Stimulated activated effector memory CD8-positive, alpha-beta T cell treated with anti-CD3 and anti-CD28 coated beads, Interleukin-12 subunit alpha, Interleukin-12 subunit beta, amount 100 ng/mL, for 72 hours (primary cell): ENCODE measurements around the gene SYNDIG1.

Experiments
- ATAC-seq: fragments of 150-1000 bp; cut with Tn5 transposase; 2 replicates; pipeline ENCODE4 v1.10.0; 2021
- DNase-seq, 2 donors: peaks; one replicate each; pipeline ENCODE4 v3.0.0; 2021 to 2022; ENCODE audit warnings: low spot score in 2 of 2
- H3K27ac Mint-ChIP-seq: one replicate; pipeline ENCODE4 v1.8.0; 2022; ENCODE audit warnings: mild to moderate bottlenecking, mixed read lengths
- H3K36me3 Mint-ChIP-seq: one replicate; pipeline ENCODE4 v1.8.0; 2022; ENCODE audit warnings: mild to moderate bottlenecking, mixed read lengths
- H3K4me1 Mint-ChIP-seq: one replicate; pipeline ENCODE4 v1.8.0; 2022; ENCODE audit warnings: mixed read lengths
- H3K4me3 Mint-ChIP-seq: one replicate; pipeline ENCODE4 v1.8.0; 2022; ENCODE audit warnings: mild to moderate bottlenecking, mixed read lengths
- H3K9me3 Mint-ChIP-seq: one replicate; pipeline ENCODE4 v1.8.0; 2022; ENCODE audit warnings: mixed read lengths

Gene SYNDIG1

GRCh38 chr20:24478584-24478983 lies 9.2 kb downstream of the SYNDIG1 start:
- Mint-ChIP-seq H3K4me3 (no peak overlapping the region), H3K4me1 (no peaks in the 10 kb centered on the region), H3K36me3 (no peaks in the 10 kb centered on the region), H3K9me3 (no peaks in the 10 kb centered on the region), H3K27ac (no peak overlapping the region)
- ATAC-seq: no peak
- no peak for DNase-seq

GRCh38 chr20:24479106-24479505 lies 9.7 kb downstream of the SYNDIG1 start:
- Mint-ChIP-seq H3K36me3 (no peaks in the 10 kb centered on the region), H3K27ac (no peak overlapping the region), H3K4me1 (no peaks in the 10 kb centered on the region), H3K9me3 (no peaks in the 10 kb centered on the region), H3K4me3 (no peak overlapping the region)
- no peak for ATAC-seq
- DNase-seq: no peak

GRCh38 chr20:24479595-24479994 lies 10.2 kb downstream of the SYNDIG1 start:
- Mint-ChIP-seq H3K27ac (no peak overlapping the region), H3K4me1 (no peaks in the 10 kb centered on the region), H3K4me3 (no peak overlapping the region), H3K9me3 (no peaks in the 10 kb centered on the region), H3K36me3 (no peaks in the 10 kb centered on the region)
- DNase-seq (no peak), ATAC-seq (no peak)

DNA sequence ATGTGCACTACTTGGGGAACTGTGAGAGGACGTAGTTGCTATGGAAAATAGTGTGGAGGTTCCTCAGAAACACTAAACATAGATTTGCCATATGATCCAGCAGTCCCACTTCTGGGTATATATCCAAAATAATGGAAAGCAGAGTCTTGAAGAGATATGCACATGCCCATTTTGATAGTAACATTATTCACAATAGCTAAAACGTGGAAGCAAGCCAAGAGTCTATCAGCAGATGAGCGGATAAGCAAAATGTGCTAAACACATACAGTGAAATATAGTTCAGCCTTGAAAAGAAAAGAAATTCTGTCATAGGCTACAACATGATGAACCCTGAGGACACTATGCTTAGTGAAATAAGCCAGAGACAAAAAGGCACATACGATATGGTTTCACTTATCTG lies 11.1 kb downstream of the SYNDIG1 start:
- DNase-seq (no peak), ATAC-seq (no peak)
- H3K36me3 Mint-ChIP-seq: no peaks in the 10 kb centered on the region
- H3K27ac Mint-ChIP-seq: no peak overlapping the region
- H3K4me3 Mint-ChIP-seq: no peak overlapping the region
- H3K9me3 Mint-ChIP-seq: no peaks in the 10 kb centered on the region
- H3K4me1 Mint-ChIP-seq: no peaks in the 10 kb centered on the region

- H3K9me3 Mint-ChIP-seq: no peaks in the 10 kb centered on the region
- no peak for ATAC-seq
- DNase-seq: no peak
- H3K4me1 Mint-ChIP-seq: no peaks in the 10 kb centered on the region
- H3K4me3 Mint-ChIP-seq: no peak overlapping the region
- no peak overlapping the region for H3K27ac Mint-ChIP-seq
- no peaks in the 10 kb centered on the region for H3K36me3 Mint-ChIP-seq
These were observed 11.7 kb downstream of the SYNDIG1 start for GRCh38 chr20:24481173-24481572.

GRCh38 chr20:24483435-24484080 lies 14.1 kb downstream of the SYNDIG1 start:
- no peak for DNase-seq
- Mint-ChIP-seq H3K4me3 (no peak overlapping the region), H3K27ac (no peak overlapping the region), H3K4me1 (no peaks in the 10 kb centered on the region), H3K9me3 (no peaks in the 10 kb centered on the region), H3K36me3 (no peaks in the 10 kb centered on the region)
- no peak for ATAC-seq

DNA sequence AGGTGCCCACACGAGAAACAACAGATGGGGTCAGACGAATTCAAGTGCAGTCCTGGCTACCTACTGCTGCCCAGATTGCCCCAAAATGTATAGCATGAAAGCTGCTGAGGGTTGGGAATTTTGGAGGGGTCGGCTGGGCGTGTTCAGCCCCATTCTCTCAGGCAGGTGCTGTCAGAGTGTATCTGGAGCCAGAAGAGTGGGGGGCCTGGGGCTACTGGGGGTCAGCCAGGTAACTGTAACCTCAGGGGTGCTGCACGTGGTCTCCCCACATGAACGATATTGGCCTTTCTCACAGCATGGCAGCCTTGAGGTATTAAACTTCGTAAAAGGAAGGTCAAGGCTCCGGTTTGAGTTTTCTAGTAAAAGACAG lies 14.6 kb downstream of the SYNDIG1 start:
- H3K4me3 Mint-ChIP-seq: no peak overlapping the region
- H3K4me1 Mint-ChIP-seq: no peaks in the 10 kb centered on the region
- DNase-seq: no peak
- ATAC-seq: no peak
- no peaks in the 10 kb centered on the region for H3K9me3 Mint-ChIP-seq
- H3K27ac Mint-ChIP-seq: no peak overlapping the region
- H3K36me3 Mint-ChIP-seq: no peaks in the 10 kb centered on the region

DNA sequence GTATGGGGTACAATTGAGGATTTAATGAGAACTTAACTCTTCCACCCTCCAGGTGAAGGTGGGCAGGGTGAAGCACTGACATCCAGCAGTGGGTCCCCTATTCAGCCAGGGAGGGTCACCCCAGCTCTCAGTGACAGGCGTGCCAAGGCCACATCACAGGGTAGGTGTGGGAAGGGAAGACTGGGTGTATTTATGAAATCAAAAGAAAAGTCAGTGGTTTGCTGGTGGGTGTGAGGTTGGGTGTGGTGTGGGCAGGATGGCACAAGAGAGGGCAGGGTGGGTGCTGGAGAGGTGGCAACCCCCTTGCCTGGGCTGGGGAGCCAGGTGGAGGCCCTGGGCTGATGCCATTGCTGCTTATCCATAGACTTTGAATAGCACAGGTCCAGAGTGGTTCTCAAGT lies 16.6 kb downstream of the SYNDIG1 start:
- Mint-ChIP-seq H3K36me3 (no peaks in the 10 kb centered on the region), H3K4me1 (no peaks in the 10 kb centered on the region), H3K27ac (no peak overlapping the region), H3K4me3 (no peak overlapping the region), H3K9me3 (no peaks in the 10 kb centered on the region)
- DNase-seq (no peak), ATAC-seq (no peak)

DNA sequence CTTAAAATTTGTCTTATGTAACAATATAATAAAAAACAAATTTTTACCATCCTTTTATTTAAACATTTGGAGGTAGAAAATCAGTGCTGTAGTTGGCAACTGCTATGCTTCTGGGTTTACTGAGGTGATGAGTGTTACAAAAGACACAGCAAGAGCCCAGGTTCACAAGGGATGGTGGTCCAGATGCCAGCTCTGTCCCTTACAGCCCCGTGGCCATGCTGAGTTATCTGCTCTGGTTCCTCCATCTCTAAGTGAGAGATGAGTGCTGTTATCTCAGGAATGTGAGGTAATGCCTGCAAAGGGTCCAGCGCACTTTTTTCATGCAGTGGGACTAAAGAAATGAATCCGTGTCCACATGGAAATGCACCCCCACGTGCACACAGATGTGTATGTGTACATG lies 17.8 kb downstream of the SYNDIG1 start:
- Mint-ChIP-seq H3K9me3 (no peaks in the 10 kb centered on the region), H3K4me3 (no peak overlapping the region), H3K36me3 (no peaks in the 10 kb centered on the region), H3K27ac (no peak overlapping the region), H3K4me1 (no peaks in the 10 kb centered on the region)
- ATAC-seq (no peak), DNase-seq (no peak)

DNA sequence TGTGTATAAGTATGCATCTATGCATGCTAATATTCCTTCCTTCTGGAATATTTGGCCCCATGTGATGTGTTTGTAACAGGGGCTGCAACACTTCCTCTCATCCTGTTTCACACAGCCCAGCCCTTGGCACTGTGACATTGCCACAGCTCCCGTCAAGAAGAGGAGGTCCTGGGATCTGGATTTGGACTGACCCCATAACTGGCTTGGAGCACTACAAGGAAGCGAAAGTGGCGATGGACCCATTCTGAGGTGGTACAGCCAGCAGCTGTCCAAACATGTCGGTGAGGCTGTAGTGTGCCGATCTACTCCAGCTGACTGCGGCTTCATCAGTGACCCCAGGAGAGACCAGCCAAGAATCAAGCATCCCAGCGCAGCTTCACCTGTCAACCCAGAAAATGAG lies 18.2 kb downstream of the SYNDIG1 start:
- no peak overlapping the region for H3K4me3 Mint-ChIP-seq
- H3K36me3 Mint-ChIP-seq: no peaks in the 10 kb centered on the region
- no peaks in the 10 kb centered on the region for H3K4me1 Mint-ChIP-seq
- H3K9me3 Mint-ChIP-seq: no peaks in the 10 kb centered on the region
- ATAC-seq: no peak
- H3K27ac Mint-ChIP-seq: no peak overlapping the region
- DNase-seq: no peak

GRCh38 chr20:24488064-24488799 lies 18.8 kb downstream of the SYNDIG1 start:
- ATAC-seq (no peak), DNase-seq (no peak)
- Mint-ChIP-seq H3K36me3 (no peaks in the 10 kb centered on the region), H3K9me3 (no peaks in the 10 kb centered on the region), H3K27ac (no peak overlapping the region), H3K4me1 (no peaks in the 10 kb centered on the region), H3K4me3 (no peak overlapping the region)

DNA sequence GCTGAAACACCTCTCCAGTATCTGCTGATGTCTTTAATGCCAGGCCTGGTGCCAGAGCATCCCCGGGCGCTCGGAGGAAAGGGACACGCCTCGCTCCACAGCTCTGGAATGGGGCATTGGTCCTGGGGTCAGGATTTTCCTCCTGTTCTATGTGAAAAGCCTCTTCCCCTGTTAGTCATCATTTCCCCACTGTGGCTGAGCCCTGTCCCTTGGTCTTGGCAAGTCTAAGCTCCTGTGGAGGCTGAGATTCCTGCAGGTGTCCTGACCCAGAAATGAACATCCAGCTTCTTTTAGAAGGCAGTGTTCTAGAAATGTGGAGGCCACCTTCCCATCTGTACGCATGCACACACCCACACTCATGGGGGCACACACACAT lies 19.4 kb downstream of the SYNDIG1 start:
- no peak overlapping the region for H3K27ac Mint-ChIP-seq
- H3K36me3 Mint-ChIP-seq: no peaks in the 10 kb centered on the region
- DNase-seq: no peak
- H3K4me1 Mint-ChIP-seq: no peaks in the 10 kb centered on the region
- ATAC-seq: no peak
- no peaks in the 10 kb centered on the region for H3K9me3 Mint-ChIP-seq
- H3K4me3 Mint-ChIP-seq: no peak overlapping the region

- ATAC-seq: no peak
- Mint-ChIP-seq H3K4me1 (no peaks in the 10 kb centered on the region), H3K4me3 (no peak overlapping the region), H3K27ac (no peak overlapping the region), H3K9me3 (no peaks in the 10 kb centered on the region), H3K36me3 (no peaks in the 10 kb centered on the region)
- no peak for DNase-seq
These were observed 19.8 kb downstream of the SYNDIG1 start for GRCh38 chr20:24489193-24489592.

GRCh38 chr20:24489631-24490260 lies 20.3 kb downstream of the SYNDIG1 start:
- no peak for ATAC-seq
- Mint-ChIP-seq H3K27ac (no peak overlapping the region), H3K36me3 (no peaks in the 10 kb centered on the region), H3K4me3 (no peak overlapping the region), H3K9me3 (no peaks in the 10 kb centered on the region), H3K4me1 (no peaks in the 10 kb centered on the region)
- DNase-seq: no peak

DNA sequence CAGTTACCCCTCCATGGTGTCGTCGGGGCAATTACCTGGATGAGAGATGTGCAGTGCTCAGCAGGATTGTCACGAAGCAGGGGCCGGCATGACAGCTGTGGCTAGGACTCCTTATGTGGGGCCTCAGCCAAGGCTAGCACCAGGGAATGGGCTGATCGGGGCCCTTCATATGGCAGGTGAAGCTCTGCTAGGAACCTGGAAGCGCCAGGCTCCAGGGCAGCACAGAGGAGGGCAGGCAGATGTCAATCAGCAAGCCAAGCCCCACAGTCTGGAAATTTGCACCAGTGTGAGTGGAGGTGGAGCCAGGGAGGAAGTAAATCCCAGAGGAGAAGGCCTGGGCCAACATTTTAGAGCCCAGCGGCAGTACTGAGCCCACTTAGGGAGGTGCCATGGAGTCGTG lies 21.2 kb downstream of the SYNDIG1 start:
- DNase-seq (no peak), ATAC-seq (no peak)
- Mint-ChIP-seq H3K4me3 (no peak overlapping the region), H3K27ac (no peak overlapping the region), H3K9me3 (no peaks in the 10 kb centered on the region), H3K4me1 (no peaks in the 10 kb centered on the region), H3K36me3 (no peaks in the 10 kb centered on the region)

- Mint-ChIP-seq H3K4me3 (no peak overlapping the region), H3K36me3 (no peaks in the 10 kb centered on the region), H3K27ac (no peak overlapping the region), H3K4me1 (no peaks in the 10 kb centered on the region), H3K9me3 (no peaks in the 10 kb centered on the region)
- DNase-seq (no peak), ATAC-seq (no peak)
These were observed 21.8 kb downstream of the SYNDIG1 start for GRCh38 chr20:24491041-24491756.
